ENCODE results near the gene SCGN.
"Not testable (repeated sequence)": the region's sequence is repeated elsewhere in the genome, so short reads cannot be mapped to it uniquely, and the experiment has no call there.

The SCGN gene

DNA sequence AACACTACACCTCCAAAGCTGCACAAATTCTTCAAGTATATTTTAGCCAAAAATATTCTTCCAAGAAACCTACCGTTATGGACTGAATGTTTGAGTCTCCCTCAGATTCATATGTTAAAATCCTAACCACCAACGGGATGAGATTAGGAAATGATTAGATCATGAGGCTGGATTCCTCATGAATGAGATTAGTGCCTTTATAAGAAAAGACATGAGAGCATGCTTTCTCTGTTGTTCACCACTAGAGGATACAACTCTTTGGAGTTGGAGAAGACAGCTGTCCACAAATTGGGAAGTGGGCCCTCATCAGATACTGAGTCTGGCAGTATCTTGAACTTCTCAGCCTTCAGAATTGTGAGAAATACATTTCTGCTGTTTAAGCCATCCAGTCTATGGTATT, 95.5 kb downstream of the SCGN start:
- DNase-seq: no peak
- no peak overlapping the region for H3K4me3 ChIP-seq (ENCODE audit: low read depth, low read length)
- in situ Hi-C loops (cut with HindIII; ENCODE audit: low pct_ligation_motif_present, low sequenced_read_pairs): no loop called here
- H3K36me3 ChIP-seq (replicated peaks): no peaks in the 10 kb centered on the region
- no peak for TF ChIP-seq CTCF (IDR thresholded peaks at IDR 0.05; ENCODE audit: low read depth, low read length, missing control alignments)
- no peak overlapping the region for H3K27ac ChIP-seq
- no peaks in the 10 kb centered on the region for H3K27me3 ChIP-seq (replicated peaks)

DNA sequence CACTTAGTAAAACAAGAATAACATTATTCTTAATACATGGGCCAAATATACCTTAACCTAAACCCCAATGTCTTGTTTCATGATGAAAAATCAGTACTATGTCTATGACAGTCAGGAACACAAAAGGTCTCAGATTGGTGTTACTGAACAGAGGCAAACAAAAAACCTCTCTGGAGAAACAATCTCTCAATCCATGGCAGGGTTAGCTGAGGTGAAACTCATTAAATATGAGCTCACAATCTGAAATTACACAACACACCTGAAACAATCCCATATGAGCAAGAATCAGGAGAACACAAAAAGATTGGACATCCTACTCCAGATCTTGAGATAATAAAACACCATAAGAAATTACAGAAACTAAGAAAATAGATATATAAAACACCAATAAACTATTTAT, 96.0 kb downstream of the SCGN start:
- in situ Hi-C loops (cut with HindIII; ENCODE audit: low pct_ligation_motif_present, low sequenced_read_pairs): no loop called here
- Histone ChIP-seq H3K36me3 (replicated peaks) (no peaks in the 10 kb centered on the region), H3K4me3 (ENCODE audit: low read depth, low read length) (no peak overlapping the region), H3K27ac (no peak overlapping the region), H3K27me3 (replicated peaks) (no peaks in the 10 kb centered on the region)
- DNase-seq: no peak
- TF ChIP-seq CTCF (IDR thresholded peaks at IDR 0.05; ENCODE audit: low read depth, low read length, missing control alignments): no peak

- H3K27me3 ChIP-seq (replicated peaks); DNase-seq; H3K4me3 ChIP-seq (ENCODE audit: low read depth, low read length); H3K36me3 ChIP-seq (replicated peaks); in situ Hi-C loops (cut with HindIII; ENCODE audit: low pct_ligation_motif_present, low sequenced_read_pairs); H3K27ac ChIP-seq: not testable (repeated sequence)
These were observed 96.8 kb downstream of the SCGN start for GRCh38 chr6:25748601-25749517.

DNA sequence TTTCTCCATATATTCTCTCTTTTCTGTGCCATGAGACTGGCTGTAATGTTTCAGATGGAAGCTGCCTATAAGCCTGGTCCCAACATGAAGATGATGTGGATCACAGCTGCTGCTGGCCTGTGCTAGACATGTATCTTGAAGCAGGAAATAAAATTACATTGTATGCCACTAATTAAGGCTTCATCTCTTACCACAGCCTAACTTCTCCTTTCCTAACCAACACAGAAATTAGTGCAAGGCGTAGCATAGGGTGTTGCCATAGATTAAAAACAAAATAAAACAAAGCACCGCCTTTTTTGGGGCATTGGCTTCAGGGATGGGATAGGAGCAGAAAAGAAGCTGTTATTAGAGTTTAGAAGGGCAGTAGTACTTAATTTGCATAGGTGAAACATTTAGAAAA, 97.8 kb downstream of the SCGN start:
- Histone ChIP-seq H3K27ac (no peak overlapping the region), H3K36me3 (replicated peaks) (no peaks in the 10 kb centered on the region), H3K4me3 (ENCODE audit: low read depth, low read length) (no peak overlapping the region), H3K27me3 (replicated peaks) (no peaks in the 10 kb centered on the region)
- TF ChIP-seq CTCF (IDR thresholded peaks at IDR 0.05; ENCODE audit: low read depth, low read length, missing control alignments): no peak
- in situ Hi-C loops (cut with HindIII; ENCODE audit: low pct_ligation_motif_present, low sequenced_read_pairs): no loop called here
- no peak for DNase-seq

DNA sequence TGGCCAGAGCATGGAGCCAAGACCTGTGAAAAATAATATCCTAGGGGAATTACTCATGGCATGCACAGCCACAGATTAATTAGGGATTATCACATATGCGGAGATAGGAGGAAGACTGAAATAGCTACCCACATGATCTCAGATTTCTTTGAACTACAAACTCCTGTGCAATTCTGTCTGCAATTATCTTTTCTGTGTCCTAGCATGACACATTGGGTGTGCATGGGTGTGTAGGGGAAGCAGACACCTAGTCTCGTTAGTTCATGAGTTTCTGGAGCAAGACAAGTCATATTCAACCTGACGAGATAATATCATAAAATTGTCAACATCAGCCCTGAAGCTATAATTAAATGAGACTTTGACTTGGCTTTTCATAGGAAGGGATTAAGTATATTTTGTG, 98.9 kb downstream of the SCGN start:
- in situ Hi-C loops (cut with HindIII; ENCODE audit: low pct_ligation_motif_present, low sequenced_read_pairs): no loop called here
- Histone ChIP-seq H3K27me3 (replicated peaks) (no peaks in the 10 kb centered on the region), H3K4me3 (ENCODE audit: low read depth, low read length) (no peak overlapping the region), H3K36me3 (replicated peaks) (no peaks in the 10 kb centered on the region), H3K27ac (no peak overlapping the region)
- DNase-seq: no peak
- no peak for TF ChIP-seq CTCF (IDR thresholded peaks at IDR 0.05; ENCODE audit: low read depth, low read length, missing control alignments)
